Coronary artery (tissue), 2 donors: ENCODE data around the gene C1QC.
"Not testable (repeated sequence)": the region's sequence is repeated elsewhere in the genome, so short reads cannot be mapped to it uniquely, and the experiment has no call there.

Source experiments
- DNase-seq: peaks from one replicate; pipeline ENCODE4 v3.0.0-alpha.2; 2017; ENCODE audit warnings: low spot score
- H3K27ac ChIP-seq, 2 donors: fragments of 200-600 bp; sonication (generic); one replicate each; pipeline ENCODE4 v1.5.1; 2016 to 2019
- H3K4me3 ChIP-seq: fragments of 200-600 bp; sonication (generic); 2 replicates; pipeline ENCODE4 v1.5.1; 2016; ENCODE audit warnings: mild to moderate bottlenecking, moderate library complexity
- CTCF ChIP-seq: fragments of 200-600 bp; sonication (generic); IDR thresholded peaks from one replicate; pipeline ENCODE4 v1.5.1; 2019; ENCODE audit warnings: antibody characterized with exemption

C1QC gene

GRCh38 chr1:22662986-22663408 is 19.6 kb downstream of the C1QC start:
- TF ChIP-seq CTCF = no peak
- Histone ChIP-seq H3K27ac (no peak overlapping the region), H3K4me3 (no peak overlapping the region)
- DNase-seq = no peak

- DNase-seq = no peak
- TF ChIP-seq CTCF = no peak
- Histone ChIP-seq H3K27ac (no peak overlapping the region), H3K4me3 (no peak overlapping the region)
Measured at GRCh38 chr1:22665752-22666151, 22.3 kb downstream of the C1QC start.

- no peak overlapping the region for H3K4me3 ChIP-seq
- no peak overlapping the region for H3K27ac ChIP-seq
- no peak for DNase-seq
- TF ChIP-seq CTCF = no peak
Measured at GRCh38 chr1:22666412-22666811, 23.0 kb downstream of the C1QC start.

GRCh38 chr1:22668840-22669239 is 25.4 kb downstream of the C1QC start:
- not testable (repeated sequence) for H3K4me3 ChIP-seq, H3K27ac ChIP-seq, DNase-seq

- no peak for TF ChIP-seq CTCF
- Histone ChIP-seq H3K27ac (no peak overlapping the region), H3K4me3 (no peak overlapping the region)
- no peak for DNase-seq
Measured at GRCh38 chr1:22670352-22670975, 27.0 kb downstream of the C1QC start.

GRCh38 chr1:22671999-22672398 is 28.6 kb downstream of the C1QC start:
- Histone ChIP-seq H3K4me3 (no peak overlapping the region), H3K27ac (no peak overlapping the region)
- DNase-seq = no peak
- no peak for TF ChIP-seq CTCF

GRCh38 chr1:22673486-22674409 is 30.3 kb downstream of the C1QC start:
- no peak overlapping the region for H3K27ac ChIP-seq
- no peak overlapping the region for H3K4me3 ChIP-seq
- DNase-seq = no peak
- TF ChIP-seq CTCF = peak; percentile 27
